HG03095 (cell line): ENCODE measurements around the gene MTCL1.
A peak's percentile ranks its signal among the peaks of the same experiment; 100 is the strongest.

Source experiments
- ATAC-seq: cut with Tn5 transposase; IDR thresholded peaks from one replicate; pipeline ENCODE4 v1.9.1; 2021; ENCODE audit warnings: moderate library complexity; ENCODE audit not compliant: unreplicated experiment

Gene MTCL1

DNA sequence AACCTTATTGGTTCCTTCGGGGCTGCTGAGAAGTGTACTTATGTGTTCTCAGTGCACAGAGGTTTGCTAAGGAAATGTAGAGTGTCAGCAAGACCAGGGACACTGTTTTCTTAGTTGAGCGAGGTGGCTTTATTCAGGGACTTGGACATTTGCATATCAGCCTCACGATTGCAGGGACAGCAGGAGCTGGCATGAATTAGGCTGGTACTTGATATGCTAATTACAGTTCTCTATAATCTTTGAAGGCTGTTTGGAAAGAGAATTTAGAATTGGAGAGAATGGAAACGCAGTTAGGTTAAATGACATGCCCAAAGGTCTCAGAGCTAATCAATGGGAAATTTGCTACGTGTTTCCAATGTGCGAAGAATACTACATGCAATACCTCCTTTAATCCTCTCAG, 18.7 kb upstream of the MTCL1 start:
- no peak for ATAC-seq

DNA sequence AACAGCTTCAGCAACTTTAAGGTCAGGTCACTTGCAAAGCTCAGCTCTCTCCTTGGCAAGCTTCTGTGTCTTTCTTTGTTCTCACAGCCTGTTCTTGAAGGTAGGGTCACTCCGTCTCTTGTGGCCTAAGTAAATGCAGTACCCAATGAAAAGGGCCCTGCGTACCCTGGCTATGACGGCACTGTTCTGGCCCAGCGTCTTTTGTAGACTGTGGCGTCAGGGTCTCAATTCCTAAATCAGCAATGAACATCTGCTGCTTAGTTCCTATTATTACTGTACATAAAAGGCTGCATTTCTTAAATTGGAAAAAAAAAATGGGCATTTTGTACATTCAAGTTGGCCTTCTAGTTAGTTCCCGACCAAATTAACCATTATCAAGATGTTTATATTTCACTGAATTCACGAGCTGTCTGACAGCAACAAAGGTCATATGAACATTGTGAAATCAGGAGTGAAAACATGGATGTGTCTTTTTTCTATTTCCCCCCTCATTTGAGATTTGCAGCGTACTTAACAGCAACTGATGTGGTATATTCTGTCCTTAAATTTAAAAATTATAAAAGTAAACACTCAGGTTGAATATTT, 17.0 kb upstream of the MTCL1 start:
- ATAC-seq: no peak

DNA sequence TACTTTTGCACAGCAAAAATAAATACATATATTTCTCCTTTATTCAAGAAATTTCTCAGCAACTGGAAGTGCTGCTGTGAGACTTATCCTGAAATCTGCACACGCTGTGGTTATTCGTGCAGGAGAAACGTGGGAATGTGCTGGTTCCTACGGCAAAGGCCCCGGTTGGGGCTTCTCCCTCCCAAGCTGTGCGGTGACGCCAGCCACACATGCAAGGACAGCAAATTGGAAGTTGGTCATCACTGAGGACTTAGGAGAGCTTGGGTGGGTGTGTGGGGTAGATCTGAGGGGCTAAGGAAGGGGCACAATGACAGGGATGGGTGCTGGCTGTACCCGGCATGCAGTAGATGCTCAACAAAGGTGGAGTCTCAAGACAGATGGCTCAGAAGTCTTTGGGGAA, 16.5 kb upstream of the MTCL1 start:
- no peak for ATAC-seq

DNA sequence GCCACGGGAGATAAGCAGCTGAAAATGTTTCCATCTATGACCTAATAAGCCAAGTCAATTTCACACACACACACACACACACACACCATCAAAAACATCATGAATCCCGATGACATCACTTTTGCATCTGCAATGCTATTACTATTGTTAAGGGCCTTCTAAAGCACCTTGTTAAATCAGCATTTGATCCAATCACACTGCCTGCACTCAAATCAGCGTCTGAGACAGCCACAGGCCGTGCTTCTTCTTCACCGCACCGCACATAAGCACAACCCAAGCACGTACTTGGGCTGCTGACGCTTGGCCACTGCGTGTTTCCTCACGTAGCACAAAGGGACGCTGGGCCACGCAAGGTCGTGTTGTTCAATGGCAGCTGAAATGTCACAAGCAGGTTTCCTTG, 15.8 kb upstream of the MTCL1 start:
- ATAC-seq: no peak

DNA sequence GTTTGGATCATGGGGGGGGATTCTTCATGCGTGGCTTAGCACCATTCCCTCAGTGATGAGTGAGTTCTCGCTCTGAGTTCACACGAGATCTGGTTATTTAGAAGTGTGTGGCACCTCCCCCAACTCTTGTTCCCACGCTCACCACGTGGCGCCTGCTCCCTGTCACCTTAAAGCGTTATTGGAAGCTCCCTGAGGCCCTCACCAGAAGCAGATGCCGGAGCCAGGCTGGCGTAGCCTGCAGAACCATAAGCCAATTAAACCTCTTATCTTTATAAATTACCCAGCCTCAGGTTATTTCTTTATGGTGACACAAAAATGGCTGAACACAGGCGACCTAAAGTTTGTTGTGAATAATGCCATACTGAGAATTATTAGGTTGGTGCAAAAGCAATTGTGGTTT, 10.5 kb upstream of the MTCL1 start:
- ATAC-seq: no peak

DNA sequence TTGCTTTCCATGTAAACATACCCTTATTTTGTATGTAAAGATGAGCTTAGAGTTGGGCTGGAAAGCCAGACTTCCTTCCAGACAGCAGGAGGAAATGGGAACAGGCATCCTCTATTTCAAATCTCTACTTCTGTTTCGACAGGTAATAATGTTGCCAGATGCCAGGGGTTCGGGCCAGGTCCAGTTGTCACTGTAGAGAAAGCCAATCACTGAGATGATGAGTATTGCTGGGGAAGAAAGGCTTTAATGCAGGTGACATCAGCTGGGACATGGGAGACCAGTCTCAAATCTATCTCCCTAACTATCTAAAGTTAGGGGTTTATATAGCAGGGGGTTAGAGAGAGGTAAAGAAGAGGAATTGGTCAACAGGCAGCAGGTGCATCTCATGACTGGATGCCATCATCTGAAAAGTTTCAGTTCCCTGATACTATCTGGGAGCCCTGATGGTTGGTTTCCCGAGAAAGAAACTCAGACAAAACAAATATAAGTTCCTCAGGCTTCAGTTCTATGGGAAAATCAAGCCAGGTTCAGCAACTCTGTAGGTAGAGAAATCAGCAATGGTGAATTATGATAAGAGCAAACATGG, 9.3 kb upstream of the MTCL1 start:
- ATAC-seq: no peak

DNA sequence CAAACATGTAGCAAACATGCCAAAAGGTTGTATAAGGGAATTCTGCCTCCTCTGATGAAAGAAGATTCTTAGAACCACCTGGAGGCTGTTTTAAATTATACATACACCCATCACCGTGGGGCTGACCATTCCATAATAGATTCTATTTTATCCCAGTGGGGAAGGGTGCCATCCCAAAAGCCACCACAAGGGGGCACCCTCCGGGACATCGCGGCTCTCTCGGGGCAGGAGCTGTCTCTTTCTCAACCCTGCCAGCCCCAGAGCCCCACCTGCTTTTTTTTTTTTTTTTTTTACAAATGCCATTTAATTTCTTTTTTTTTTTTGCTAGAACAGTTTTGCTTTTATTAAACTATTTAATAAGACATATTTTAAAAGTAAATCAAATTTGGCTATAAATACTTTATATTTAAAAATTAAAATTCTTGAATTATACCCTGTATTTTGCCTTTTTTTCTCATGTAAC, 8.6 kb upstream of the MTCL1 start:
- ATAC-seq: no peak

DNA sequence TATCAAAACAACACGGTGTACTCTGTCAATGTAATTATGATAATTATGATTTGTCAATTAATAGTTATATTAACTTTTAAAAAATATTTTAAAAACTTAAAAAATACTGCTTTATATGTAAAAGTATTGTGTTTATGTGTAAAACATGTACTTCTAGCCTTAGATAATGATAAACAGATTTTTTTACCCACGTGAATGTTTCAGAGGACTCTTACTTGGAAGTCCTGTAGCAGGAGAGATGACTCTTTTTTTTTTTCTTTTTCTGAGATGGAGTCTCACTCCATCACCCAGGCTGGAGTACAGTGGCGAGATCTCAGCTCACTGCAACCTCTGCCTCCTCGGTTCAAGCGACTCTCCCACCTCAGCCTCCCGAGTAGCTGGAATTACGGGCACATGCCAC, 6.2 kb upstream of the MTCL1 start:
- ATAC-seq: no peak

DNA sequence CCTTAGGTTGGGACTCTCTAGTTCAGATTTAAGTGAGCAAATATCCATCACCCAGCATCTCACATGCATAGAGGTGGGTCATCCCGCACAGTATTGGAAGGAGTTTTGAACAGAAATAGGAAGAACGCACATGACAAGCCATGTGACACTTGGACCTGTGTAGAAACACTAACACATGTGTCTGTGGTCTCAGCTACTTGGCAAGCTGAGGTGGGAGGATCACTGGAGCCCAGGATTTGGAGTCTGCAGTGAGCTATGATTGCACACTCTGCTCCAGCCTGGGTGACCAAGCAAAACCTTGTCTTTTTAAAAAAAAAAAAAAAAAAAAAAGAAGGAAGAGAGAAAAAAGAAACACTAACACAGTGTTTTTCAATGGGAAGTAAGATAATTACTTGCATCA, 5.4 kb upstream of the MTCL1 start:
- ATAC-seq: no peak

DNA sequence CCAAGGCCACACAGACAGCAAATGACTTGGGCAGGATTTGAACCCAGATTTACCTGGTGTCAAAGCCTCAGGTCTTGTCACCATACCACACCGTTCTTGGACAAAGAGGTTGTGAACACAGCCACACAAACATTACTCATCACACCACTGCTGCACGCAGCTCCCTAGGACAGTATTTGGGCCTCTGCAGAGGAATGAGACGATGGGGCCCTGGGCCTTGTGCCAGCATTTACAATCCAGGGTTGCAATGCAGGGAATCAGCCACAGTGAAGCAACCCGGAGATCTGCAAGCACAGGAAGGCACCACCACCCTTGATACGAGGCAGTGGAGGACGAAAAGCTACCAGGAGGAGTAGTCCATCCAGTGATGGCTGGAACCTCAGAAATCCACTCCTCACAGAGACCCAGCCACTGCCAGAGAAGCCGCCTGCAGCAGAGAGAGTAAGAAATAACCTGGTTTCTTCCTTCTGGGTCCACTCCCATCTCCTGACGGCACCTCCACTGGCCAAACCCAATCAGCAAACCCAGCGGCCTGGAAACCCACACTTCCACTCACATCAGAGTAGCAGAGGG, 3.7 kb upstream of the MTCL1 start:
- ATAC-seq: no peak

DNA sequence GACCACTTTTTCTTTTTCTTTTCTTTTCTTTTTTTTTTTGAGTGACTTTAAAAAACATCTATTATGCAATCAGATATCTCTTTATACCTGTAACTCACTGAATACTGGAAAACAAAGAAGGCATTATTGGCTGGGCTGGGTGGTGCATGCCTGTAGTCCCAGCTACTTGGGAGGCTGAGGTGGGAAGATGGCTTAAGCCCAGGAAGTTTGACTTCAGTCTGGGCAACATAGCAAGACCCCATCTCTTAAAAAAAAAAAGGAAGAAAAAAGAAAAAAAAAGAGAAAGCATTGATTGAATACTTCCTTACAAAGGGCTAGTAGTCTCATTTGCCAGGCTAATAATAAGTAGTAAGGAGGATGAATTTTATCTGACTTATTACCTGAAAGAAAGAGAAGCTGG, 2.7 kb upstream of the MTCL1 start:
- no peak for ATAC-seq

DNA sequence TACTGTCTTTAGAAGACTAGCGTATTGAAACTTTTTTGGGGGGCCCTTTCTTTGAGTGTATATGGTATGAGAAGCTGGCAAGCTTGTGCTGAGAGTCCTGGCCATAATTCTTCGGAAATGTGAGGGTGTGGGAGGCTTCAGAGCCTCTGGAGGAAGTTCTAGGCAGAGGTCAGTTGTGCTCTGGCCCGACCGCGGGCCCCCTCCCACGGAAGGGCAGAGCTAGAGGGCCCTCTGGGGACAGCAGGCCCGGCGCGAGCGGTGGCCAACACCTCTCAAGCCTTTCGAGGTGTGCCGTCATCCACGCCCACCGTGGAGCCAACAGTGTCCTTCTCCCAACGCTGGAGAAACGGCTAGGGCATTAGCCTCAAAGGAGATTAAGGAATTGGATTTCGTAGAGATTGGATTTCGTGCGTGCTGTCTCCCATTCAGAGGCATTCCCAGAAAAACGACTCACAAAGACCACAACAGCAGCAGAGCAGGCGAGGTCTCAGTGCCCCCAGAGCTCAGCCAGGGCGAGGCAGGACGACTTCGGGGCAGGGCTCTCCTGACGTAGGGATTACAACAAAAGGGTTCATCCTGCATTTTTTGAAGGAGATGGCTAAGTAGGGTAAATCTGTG, 2.2 kb upstream of the MTCL1 start:
- ATAC-seq: no peak

DNA sequence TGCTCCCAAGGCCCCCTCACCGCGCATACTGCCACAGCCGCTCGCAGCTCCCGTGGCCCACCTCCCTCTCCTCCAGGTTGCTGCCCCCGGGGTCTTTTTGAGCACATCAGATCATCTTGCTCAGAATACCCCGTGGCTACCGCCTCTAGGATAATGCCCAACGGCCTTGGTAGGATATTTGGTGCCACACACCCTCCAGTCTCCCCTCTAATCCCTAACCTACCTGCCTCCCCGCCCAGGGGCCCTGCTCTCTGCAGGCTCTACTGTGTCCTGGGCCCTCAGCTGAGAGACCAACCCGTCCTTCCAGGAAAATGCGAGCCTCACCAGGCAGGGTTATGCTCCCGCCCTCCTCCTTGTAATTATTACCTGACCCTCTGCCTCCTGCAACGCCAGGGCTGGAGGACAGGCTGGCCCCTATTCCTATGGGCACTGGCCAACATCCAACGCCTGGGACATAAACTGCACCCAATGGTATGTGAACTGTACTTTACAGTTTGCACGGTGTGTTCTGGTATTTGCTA, 1.5 kb upstream of the MTCL1 start:
- no peak for ATAC-seq

DNA sequence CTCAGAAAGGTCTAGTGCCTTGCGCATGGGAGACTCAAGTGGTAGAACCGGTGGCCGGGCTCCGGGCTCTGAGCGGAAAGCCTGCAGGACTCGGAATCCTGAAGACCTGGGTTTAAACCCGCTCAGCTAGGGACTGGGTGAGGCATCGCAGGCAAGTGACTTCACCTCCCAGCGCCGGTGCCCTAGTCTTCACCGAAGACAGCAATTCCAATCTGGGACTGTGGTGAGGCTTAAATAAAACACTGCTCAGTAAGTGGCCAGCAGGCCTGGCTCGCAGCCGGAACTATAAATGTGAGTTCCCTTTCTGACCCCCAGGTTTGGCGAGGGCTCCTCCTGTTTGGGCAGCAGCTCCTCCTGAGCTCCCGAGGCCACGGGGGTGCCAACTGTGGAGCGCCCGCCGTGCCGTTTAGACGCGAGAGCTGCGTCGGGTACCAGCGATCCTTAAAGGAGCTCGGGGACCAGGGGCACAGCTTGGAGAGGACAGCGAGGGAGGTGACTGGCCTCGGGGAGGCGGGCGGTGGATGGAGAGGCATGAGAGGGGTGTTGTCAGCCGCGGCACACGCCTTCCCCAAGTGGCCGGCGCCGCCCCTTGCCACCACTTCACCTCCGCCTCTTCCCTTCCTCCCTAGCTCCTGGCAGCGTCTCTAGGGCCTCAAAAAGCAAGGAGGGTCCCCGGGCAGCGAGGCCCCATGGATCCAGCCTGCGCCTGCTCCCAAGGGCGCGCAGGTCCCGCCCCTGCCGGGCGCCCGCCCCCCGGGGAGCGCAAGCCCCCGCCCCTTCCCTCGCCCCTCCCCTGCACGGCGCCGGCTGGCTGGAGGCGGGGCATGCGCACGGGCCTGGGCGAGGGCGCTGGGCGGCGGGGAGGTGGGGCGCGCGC, 757 bp upstream of the MTCL1 start:
- peak; percentile 85 for ATAC-seq

DNA sequence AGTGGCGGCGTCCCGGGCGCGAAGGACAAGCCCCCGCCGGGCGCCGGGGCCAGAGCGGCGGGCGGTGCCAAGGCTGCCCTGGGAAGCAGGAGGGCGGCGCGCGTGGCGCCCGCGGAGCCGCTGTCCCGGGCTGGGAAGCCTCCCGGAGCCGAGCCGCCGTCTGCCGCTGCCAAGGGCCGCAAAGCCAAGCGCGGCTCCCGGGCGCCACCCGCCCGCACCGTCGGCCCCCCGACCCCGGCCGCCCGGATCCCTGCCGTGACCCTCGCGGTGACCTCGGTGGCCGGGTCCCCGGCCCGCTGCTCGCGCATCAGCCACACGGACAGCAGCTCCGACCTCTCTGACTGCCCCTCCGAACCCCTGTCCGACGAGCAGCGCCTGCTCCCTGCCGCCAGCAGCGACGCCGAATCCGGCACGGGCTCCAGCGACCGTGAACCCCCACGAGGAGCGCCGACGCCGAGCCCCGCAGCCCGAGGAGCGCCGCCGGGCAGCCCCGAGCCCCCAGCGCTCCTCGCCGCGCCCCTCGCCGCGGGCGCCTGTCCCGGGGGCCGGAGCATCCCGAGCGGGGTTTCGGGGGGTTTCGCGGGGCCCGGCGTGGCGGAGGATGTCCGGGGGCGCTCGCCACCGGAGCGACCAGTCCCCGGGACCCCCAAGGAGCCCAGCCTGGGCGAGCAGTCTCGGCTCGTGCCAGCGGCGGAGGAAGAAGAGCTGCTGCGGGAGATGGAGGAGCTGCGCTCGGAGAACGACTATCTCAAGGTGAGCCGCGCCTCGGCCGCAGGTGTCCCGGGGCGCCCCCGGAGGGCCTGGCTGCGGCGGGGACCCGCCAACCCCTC, 820 bp downstream of the MTCL1 start:
- no peak for ATAC-seq

DNA sequence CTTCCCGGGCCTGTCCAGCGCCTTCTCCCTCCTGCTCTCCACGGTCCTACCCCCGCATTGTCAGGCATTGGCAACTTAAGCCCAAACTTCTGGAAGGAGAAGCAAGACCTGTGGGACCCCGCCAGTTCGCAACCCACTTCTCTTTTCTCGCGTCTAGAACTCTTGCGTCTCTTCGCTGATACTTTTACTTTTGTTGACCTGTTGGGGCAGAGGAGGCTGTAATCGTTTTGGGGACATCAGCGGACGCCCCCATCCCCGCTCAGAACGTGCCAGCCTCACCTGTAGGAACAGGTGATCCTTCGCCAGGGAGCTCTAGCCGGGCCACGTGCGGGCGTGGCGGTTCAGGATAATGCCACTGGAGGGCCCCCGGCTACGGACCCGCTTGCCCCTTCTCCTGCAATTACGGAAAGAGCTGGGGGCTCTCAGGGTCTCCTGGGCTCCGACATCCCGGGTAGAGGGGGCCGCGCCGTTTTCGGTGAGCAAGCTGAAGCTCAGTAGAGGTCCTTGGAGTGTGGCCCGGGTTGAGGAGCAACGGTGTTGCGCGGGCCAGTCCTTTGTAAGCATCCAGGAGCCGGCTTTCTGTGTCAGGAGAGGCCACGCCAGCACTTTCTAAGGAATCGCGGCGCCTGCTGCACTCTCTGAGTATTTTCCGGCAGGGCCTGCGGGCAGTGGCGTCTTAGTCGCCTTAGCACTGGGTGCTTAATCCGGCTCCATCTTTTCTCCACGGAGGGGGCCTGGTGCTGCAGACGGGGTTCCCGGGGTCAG, 1.6 kb downstream of the MTCL1 start:
- no peak for ATAC-seq

DNA sequence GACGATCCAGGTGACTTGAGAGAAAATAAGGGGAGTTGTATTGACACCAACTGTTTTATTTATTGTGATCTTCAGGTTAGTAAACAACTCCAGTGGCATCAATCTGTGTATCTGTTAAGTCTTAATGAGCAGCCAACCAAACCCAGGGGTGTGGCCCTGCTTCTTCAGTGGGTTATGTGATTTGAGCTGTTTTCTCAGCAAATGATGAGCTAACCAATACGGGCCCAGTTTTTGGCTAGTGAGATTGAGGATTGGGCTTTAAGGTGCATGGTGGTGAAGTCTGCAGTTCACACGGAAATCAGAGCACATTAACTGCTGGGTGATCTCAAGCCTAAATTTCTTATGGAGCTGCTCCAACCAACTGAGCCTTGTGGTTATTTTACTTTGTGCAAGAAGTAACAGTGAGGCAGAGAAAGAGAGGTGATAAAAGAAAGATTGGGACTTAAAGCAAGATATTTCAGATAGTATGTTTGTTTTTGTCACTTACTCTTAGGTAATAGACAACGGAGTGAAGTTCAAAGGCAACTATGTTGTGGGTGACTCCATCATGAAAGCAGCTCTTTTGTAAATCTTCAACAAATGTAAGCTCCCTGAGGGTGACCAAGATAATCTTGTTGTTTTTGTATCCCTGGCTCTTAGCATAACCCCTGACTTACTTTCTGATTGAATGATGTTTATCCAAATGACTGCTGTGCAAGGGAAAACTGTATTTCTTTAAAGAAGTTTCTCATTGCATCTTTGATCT, 2.4 kb downstream of the MTCL1 start:
- ATAC-seq: no peak

DNA sequence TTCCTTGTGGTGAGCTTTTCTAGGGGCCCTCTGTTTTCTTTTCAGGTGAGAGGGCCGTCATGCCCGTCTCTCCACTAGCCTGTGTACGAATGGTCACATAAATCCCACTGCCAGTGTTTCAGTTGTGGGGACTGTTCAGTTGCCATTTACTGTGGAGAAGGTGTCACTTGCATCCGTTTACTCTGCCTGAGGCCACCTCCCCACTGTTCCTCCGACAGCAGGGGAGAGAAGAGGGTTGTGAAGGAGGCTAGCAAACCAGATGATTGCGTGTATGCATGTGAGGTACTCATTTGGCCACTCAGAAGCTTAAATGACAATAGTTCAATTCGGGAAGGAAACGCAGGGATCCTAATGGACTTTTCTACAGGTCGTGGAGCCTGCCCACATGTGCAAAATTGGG, 3.3 kb downstream of the MTCL1 start:
- ATAC-seq: no peak
